Inferior parietal cortex (tissue), 1 donor: Measurements from ENCODE around the gene KSR2.

Source experiments
- DNase-seq: peaks from one replicate; pipeline ENCODE4 v3.0.0-alpha.2; 2016; ENCODE audit errors: extremely low spot score

The KSR2 gene

GRCh38 chr12:117498880-117499279 is 469.9 kb downstream of the KSR2 start:
- DNase-seq = no peak

GRCh38 chr12:117498256-117498655 is 470.5 kb downstream of the KSR2 start:
- no peak for DNase-seq

- no peak for DNase-seq
These were observed 471.4 kb downstream of the KSR2 start for GRCh38 chr12:117497407-117497806.

GRCh38 chr12:117494833-117495655 is 473.7 kb downstream of the KSR2 start:
- DNase-seq = no peak

GRCh38 chr12:117491711-117492110 is 477.1 kb downstream of the KSR2 start:
- no peak for DNase-seq

GRCh38 chr12:117490130-117490529 is 478.7 kb downstream of the KSR2 start:
- no peak for DNase-seq

- no peak for DNase-seq
These were observed 479.1 kb downstream of the KSR2 start for GRCh38 chr12:117489671-117490070.

- DNase-seq = no peak
These were observed 481.7 kb downstream of the KSR2 start for GRCh38 chr12:117486840-117487659.

GRCh38 chr12:117485984-117486839 is 482.6 kb downstream of the KSR2 start:
- DNase-seq = no peak

- DNase-seq = no peak
These were observed 483.9 kb downstream of the KSR2 start for GRCh38 chr12:117484901-117485300.

- DNase-seq = no peak
These were observed 485.3 kb downstream of the KSR2 start for GRCh38 chr12:117483501-117483900.

- DNase-seq = no peak
These were observed 487.3 kb downstream of the KSR2 start for GRCh38 chr12:117481470-117481869.

- DNase-seq = no peak
These were observed 492.4 kb downstream of the KSR2 start for GRCh38 chr12:117476341-117476740.

GRCh38 chr12:117473856-117474255 is 494.9 kb downstream of the KSR2 start:
- no peak for DNase-seq

GRCh38 chr12:117472983-117473382 is 495.8 kb downstream of the KSR2 start:
- no peak for DNase-seq

- DNase-seq = no peak
These were observed 498.0 kb downstream of the KSR2 start for GRCh38 chr12:117470804-117471203.

GRCh38 chr12:117469883-117470483 is 498.8 kb downstream of the KSR2 start:
- no peak for DNase-seq

- no peak for DNase-seq
These were observed 500.8 kb downstream of the KSR2 start for GRCh38 chr12:117468016-117468415.

- DNase-seq = no peak
These were observed 501.2 kb downstream of the KSR2 start for GRCh38 chr12:117467588-117467987.

- no peak for DNase-seq
These were observed 502.0 kb downstream of the KSR2 start for GRCh38 chr12:117466677-117467362.

GRCh38 chr12:117461732-117462131 is 507.1 kb downstream of the KSR2 start:
- DNase-seq = no peak
